Activated T-cell treated with anti-CD3 and anti-CD28 coated beads, Interleukin-2, amount 50 U/mL, for 72 hours (primary cell): ENCODE data around the gene SAFB2. TPM values are rescaled to one million over a fixed set of nuclear protein-coding genes. Genes with fewer than 3 reads are reported as not detected.

Experiments
- ATAC-seq, 2 donors: fragments of 150-1000 bp; cut with Tn5 transposase; replicated peaks in 1 of 2; 2 replicates each; pipeline ENCODE4 v1.10.0; 2021; ENCODE audit warnings: moderate library complexity in 2 of 2, mild to moderate bottlenecking in 1 of 2
- DNase-seq, 2 donors: peaks; one replicate each; pipeline ENCODE4 v3.0.0; 2021 to 2022; ENCODE audit warnings: mixed read lengths in 1 of 2
- H3K27ac Mint-ChIP-seq: one replicate; pipeline ENCODE4 v1.8.0; 2022; ENCODE audit warnings: mild to moderate bottlenecking, moderate library complexity, mixed read lengths
- H3K27me3 Mint-ChIP-seq: one replicate; pipeline ENCODE4 v1.8.0; 2022; ENCODE audit warnings: low read depth, mixed read lengths
- H3K36me3 Mint-ChIP-seq, 2 donors: one replicate each; pipeline ENCODE4 v1.8.0; 2022; ENCODE audit warnings: mixed read lengths in 2 of 2, mild to moderate bottlenecking in 1 of 2; ENCODE audit not compliant: insufficient read depth in 2 of 2
- H3K4me1 Mint-ChIP-seq: one replicate; pipeline ENCODE4 v1.8.0; 2022; ENCODE audit warnings: low read depth, mixed read lengths
- H3K4me3 Mint-ChIP-seq, 2 donors: one replicate each; pipeline ENCODE4 v1.8.0; 2022; ENCODE audit warnings: mild to moderate bottlenecking in 2 of 2, mixed read lengths in 2 of 2, moderate library complexity in 2 of 2
- H3K9me3 Mint-ChIP-seq, 2 donors: one replicate each; pipeline ENCODE4 v1.8.0; 2022; ENCODE audit warnings: mixed read lengths in 2 of 2
- total RNA-seq, 2 donors: library from RNA; stranded (reverse); gene quantifications; one replicate each; pipeline ENCODE4 v1.2.3, GENCODE V29; 2022

The SAFB2 gene
- total RNA-seq, 2 donors from 2014 or later = 83.2 to 106 TPM

- ATAC-seq (no peak), DNase-seq (no peak)
- Mint-ChIP-seq H3K9me3 (no peaks in the 10 kb centered on the region), H3K4me1 (no peaks in the 10 kb centered on the region), H3K4me3 (no peak overlapping the region), H3K27me3 (no peaks in the 10 kb centered on the region), H3K36me3 (peaks cover 11 to 12% of the 10 kb centered on the region in 2 donors), H3K27ac (peak overlapping the region; percentile 15)
Observed at GRCh38 chr19:5592531-5593342, 29.8 kb downstream of the SAFB2 start.

DNA sequence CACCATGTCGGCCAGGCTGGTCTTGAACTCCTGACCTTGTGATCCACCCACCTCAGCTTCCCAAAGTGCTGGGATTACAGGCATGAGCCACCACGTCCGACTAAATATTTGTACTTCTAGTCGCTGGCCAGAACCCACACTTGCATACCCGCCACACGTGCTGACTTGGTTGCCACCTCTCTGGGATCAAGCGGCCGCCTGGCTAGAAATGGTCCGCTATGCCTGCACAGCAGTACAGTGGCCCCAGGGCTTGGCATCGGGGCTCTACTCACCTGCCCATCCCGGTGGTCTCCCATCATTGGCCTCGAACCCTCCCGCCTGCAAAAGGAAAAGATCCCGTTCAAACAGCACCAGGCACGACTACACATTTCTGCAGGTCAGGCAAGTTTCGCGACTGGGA, 31.1 kb downstream of the SAFB2 start:
- H3K27me3 Mint-ChIP-seq = no peaks in the 10 kb centered on the region
- no peaks in the 10 kb centered on the region for H3K9me3 Mint-ChIP-seq
- DNase-seq (no peak), ATAC-seq (no peak)
- peaks cover 9 to 11% of the 10 kb centered on the region in 2 donors for H3K36me3 Mint-ChIP-seq
- H3K4me3 Mint-ChIP-seq = no peak overlapping the region
- H3K4me1 Mint-ChIP-seq = peaks cover 9% of the 10 kb centered on the region
- H3K27ac Mint-ChIP-seq = no peak overlapping the region

DNA sequence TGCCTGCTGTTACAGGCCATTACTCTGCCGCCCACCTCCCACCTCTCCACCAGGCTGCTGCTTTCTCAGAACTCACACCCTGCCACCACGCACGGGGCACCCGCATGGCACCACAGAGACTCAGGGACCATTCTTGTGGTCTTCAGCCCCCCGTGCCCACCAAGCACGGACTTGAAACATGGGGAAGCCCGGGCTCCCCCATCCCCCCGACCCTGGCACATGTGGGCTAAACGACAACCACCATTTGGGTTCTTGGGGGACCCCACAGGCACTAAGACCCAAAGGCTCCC, 31.8 kb downstream of the SAFB2 start:
- H3K36me3 Mint-ChIP-seq = peaks cover 8 to 11% of the 10 kb centered on the region in 2 donors
- H3K9me3 Mint-ChIP-seq = no peaks in the 10 kb centered on the region
- DNase-seq (no peak), ATAC-seq (no peak)
- peaks cover 13% of the 10 kb centered on the region for H3K4me1 Mint-ChIP-seq
- no peak overlapping the region for H3K4me3 Mint-ChIP-seq
- H3K27ac Mint-ChIP-seq = no peak overlapping the region
- no peaks in the 10 kb centered on the region for H3K27me3 Mint-ChIP-seq

GRCh38 chr19:5590151-5590864, 32.3 kb downstream of the SAFB2 start:
- Mint-ChIP-seq H3K4me1 (peaks cover 18% of the 10 kb centered on the region), H3K27me3 (no peaks in the 10 kb centered on the region), H3K4me3 (no peak overlapping the region), H3K9me3 (no peaks in the 10 kb centered on the region), H3K36me3 (peaks cover 8 to 9% of the 10 kb centered on the region in 2 donors), H3K27ac (no peak overlapping the region)
- ATAC-seq = no peak
- no peak for DNase-seq

GRCh38 chr19:5588906-5589676, 33.5 kb downstream of the SAFB2 start:
- no peak for ATAC-seq
- Mint-ChIP-seq H3K9me3 (no peaks in the 10 kb centered on the region), H3K36me3 (peaks cover 7 to 8% of the 10 kb centered on the region in 2 donors), H3K4me3 (no peak overlapping the region), H3K4me1 (peaks cover 19% of the 10 kb centered on the region), H3K27ac (no peak overlapping the region), H3K27me3 (no peaks in the 10 kb centered on the region)
- DNase-seq = no peak

GRCh38 chr19:5588441-5588840, 34.1 kb downstream of the SAFB2 start:
- peaks cover 19% of the 10 kb centered on the region for H3K4me1 Mint-ChIP-seq
- no peak overlapping the region for H3K4me3 Mint-ChIP-seq
- no peaks in the 10 kb centered on the region for H3K9me3 Mint-ChIP-seq
- H3K36me3 Mint-ChIP-seq = peaks cover 5 to 7% of the 10 kb centered on the region in 2 donors
- H3K27ac Mint-ChIP-seq = no peak overlapping the region
- DNase-seq (no peak), ATAC-seq (no peak)
- no peaks in the 10 kb centered on the region for H3K27me3 Mint-ChIP-seq

- DNase-seq (no peak), ATAC-seq (no peak)
- peaks cover 19% of the 10 kb centered on the region for H3K4me1 Mint-ChIP-seq
- H3K9me3 Mint-ChIP-seq = no peaks in the 10 kb centered on the region
- no peaks in the 10 kb centered on the region for H3K27me3 Mint-ChIP-seq
- H3K36me3 Mint-ChIP-seq = peaks cover 3% of the 10 kb centered on the region in 2 donors
- H3K4me3 Mint-ChIP-seq = no peak overlapping the region
- no peak overlapping the region for H3K27ac Mint-ChIP-seq
Observed at GRCh38 chr19:5587661-5588060, 34.9 kb downstream of the SAFB2 start.

DNA sequence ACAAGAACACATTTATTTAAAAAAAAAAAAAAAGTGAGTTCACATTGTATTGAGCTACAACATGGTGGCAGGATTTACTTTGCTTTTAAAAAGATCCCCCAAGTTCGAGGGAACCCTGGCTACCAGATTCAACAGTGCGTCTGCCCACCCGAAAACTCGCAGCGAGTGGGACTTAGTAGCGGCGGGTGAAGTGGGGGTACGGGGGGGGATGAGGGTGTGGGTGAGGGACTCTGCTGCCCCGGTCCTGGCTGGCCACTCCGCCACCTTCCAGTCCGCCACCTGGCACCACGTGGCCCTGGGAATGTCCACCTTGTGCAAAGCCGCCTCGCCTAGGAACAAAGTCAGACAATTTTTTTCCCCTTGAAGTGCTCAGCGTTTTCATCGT, 35.5 kb downstream of the SAFB2 start:
- Mint-ChIP-seq H3K36me3 (peaks cover 3% of the 10 kb centered on the region in 2 donors), H3K4me1 (peaks cover 19% of the 10 kb centered on the region), H3K27ac (no peak overlapping the region)

GRCh38 chr19:5586300-5587070, 36.1 kb downstream of the SAFB2 start:
- Mint-ChIP-seq H3K4me3 (peak overlapping the region in 1 of 2 donors; percentile 69), H3K27ac (no peak overlapping the region), H3K4me1 (peaks cover 19% of the 10 kb centered on the region), H3K27me3 (no peaks in the 10 kb centered on the region), H3K36me3 (peaks cover 3% of the 10 kb centered on the region in 2 donors), H3K9me3 (no peaks in the 10 kb centered on the region)
- DNase-seq = no peak
- peak; percentile 28 to 33 for ATAC-seq

More for the DNA sequence above, 35.5 kb downstream of the SAFB2 start:
- H3K4me3 Mint-ChIP-seq = peak overlapping the region in 1 of 2 donors; percentile 27
- no peaks in the 10 kb centered on the region for H3K27me3 Mint-ChIP-seq
- ATAC-seq (no peak), DNase-seq (no peak)
- no peaks in the 10 kb centered on the region for H3K9me3 Mint-ChIP-seq

GRCh38 chr19:5585461-5586299, 36.9 kb downstream of the SAFB2 start:
- Mint-ChIP-seq H3K27me3 (no peaks in the 10 kb centered on the region), H3K27ac (peak overlapping the region; percentile 86), H3K36me3 (peaks cover 3% of the 10 kb centered on the region in 2 donors), H3K9me3 (no peaks in the 10 kb centered on the region), H3K4me3 (peak overlapping the region; percentile 52 to 69), H3K4me1 (peaks cover 19% of the 10 kb centered on the region)
- peak; percentile 53 to 56 for DNase-seq
- peak; percentile 59 to 71 for ATAC-seq

DNA sequence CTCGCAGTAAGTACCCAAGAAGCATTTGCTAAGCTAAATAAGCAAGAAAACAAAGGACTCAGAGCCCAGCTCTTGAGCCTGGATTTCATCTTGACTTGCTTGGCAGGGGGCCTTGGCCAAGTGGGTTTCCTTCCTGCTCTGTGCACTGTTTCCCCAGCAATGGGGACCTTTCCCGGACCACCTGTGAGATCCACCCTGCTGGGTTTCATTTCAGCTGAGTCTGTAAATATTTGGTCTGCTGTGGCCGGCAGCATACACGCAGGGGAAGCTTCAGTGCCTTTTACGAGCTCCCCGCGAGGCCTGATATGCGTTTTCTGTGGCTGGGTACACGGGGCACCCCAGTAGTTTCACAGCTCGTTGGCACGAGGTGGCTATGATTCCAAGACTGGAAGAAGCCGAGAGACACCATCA, 42.4 kb downstream of the SAFB2 start:
- Mint-ChIP-seq H3K9me3 (no peaks in the 10 kb centered on the region), H3K4me3 (no peak overlapping the region), H3K27ac (no peak overlapping the region), H3K4me1 (peaks cover 10% of the 10 kb centered on the region), H3K36me3 (no peaks in the 10 kb centered on the region), H3K27me3 (no peaks in the 10 kb centered on the region)
- DNase-seq (no peak), ATAC-seq (no peak)

GRCh38 chr19:5579697-5580096, 42.9 kb downstream of the SAFB2 start:
- DNase-seq (no peak), ATAC-seq (no peak)
- no peaks in the 10 kb centered on the region for H3K27me3 Mint-ChIP-seq
- no peak overlapping the region for H3K4me3 Mint-ChIP-seq
- H3K4me1 Mint-ChIP-seq = peaks cover 10% of the 10 kb centered on the region
- H3K36me3 Mint-ChIP-seq = no peaks in the 10 kb centered on the region
- H3K9me3 Mint-ChIP-seq = no peaks in the 10 kb centered on the region
- no peak overlapping the region for H3K27ac Mint-ChIP-seq
